Stomach (tissue), 4 donors: ENCODE results near the gene RTN4.

ENCODE experiments used
- EP300 ChIP-seq: sonication (generic); formaldehyde crosslinking; IDR thresholded peaks from one replicate; pipeline ENCODE4 v1.6.1; 2017; ENCODE audit warnings: antibody characterized with exemption
- POLR2AphosphoS5 ChIP-seq, 3 donors: sonication (generic); formaldehyde crosslinking; IDR thresholded peaks; one replicate each; pipeline ENCODE4 v1.6.1; 2016; ENCODE audit warnings: antibody characterized with exemption in 3 of 3
- TF ChIP-seq, protein P1 (sequence below), 7 experiments: fragments of 450-650 bp in 4 of 7; fragments of 200-600 bp in 3 of 7; sonication (generic) in 3 of 7; IDR thresholded peaks; one replicate each; pipeline ENCODE4 v1.5.1; 2016 to 2019; ENCODE audit warnings: antibody characterized with exemption in 7 of 7, control low read depth in 2 of 7, mild to moderate bottlenecking in 1 of 7

- TF ChIP-seq POLR2AphosphoS5 (IDR thresholded peaks at IDR 0.05) (no peak), EP300 (no peak)
- TF ChIP-seq, protein P1, sequence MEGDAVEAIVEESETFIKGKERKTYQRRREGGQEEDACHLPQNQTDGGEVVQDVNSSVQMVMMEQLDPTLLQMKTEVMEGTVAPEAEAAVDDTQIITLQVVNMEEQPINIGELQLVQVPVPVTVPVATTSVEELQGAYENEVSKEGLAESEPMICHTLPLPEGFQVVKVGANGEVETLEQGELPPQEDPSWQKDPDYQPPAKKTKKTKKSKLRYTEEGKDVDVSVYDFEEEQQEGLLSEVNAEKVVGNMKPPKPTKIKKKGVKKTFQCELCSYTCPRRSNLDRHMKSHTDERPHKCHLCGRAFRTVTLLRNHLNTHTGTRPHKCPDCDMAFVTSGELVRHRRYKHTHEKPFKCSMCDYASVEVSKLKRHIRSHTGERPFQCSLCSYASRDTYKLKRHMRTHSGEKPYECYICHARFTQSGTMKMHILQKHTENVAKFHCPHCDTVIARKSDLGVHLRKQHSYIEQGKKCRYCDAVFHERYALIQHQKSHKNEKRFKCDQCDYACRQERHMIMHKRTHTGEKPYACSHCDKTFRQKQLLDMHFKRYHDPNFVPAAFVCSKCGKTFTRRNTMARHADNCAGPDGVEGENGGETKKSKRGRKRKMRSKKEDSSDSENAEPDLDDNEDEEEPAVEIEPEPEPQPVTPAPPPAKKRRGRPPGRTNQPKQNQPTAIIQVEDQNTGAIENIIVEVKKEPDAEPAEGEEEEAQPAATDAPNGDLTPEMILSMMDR (IDR thresholded peaks at IDR 0.05), result no peak
Observed at GRCh38 chr2:54927751-54928615, 122.3 kb downstream of the RTN4 start.
